ENCODE measurements around the gene TASOR. TPM values are rescaled to one million over a fixed set of nuclear protein-coding genes. Genes with fewer than 3 reads are reported as not detected.
"Not testable (repeated sequence)": the region's sequence is repeated elsewhere in the genome, so short reads cannot be mapped to it uniquely, and the experiment has no call there.

TASOR gene
- total RNA-seq, 4 donors from 2014 or later = 93.7 to 129 (median 103) TPM

- Histone ChIP-seq H3K36me3 (no peaks in the 10 kb centered on the region), H3K9me3 (no peaks in the 10 kb centered on the region), H3K4me1 (no peaks in the 10 kb centered on the region), H3K27ac (no peak overlapping the region), H3K4me3 (replicated peaks in 1 of 3) (no peak overlapping the region), H3K27me3 (no peaks in the 10 kb centered on the region)
- intact Hi-C loops (cut with DNase I) = loop anchor here (2.0 kb wide), 2 partner anchors 96 to 288 kb away; no protein-coding TSS in a partner anchor
- DNase-seq = peak; percentile 21 to 42
- TF ChIP-seq POLR2A (IDR thresholded peaks at IDR 0.05) (no peak), CTCF (IDR thresholded peaks at IDR 0.05) (peak; percentile 57 to 93 (median 78))
- 28 to 32% methylated on average over 5 of the region's 5 CpGs for WGBS, 2 donors
Measured at GRCh38 chr3:56702490-56703315, 19.6 kb upstream of the TASOR start.

DNA sequence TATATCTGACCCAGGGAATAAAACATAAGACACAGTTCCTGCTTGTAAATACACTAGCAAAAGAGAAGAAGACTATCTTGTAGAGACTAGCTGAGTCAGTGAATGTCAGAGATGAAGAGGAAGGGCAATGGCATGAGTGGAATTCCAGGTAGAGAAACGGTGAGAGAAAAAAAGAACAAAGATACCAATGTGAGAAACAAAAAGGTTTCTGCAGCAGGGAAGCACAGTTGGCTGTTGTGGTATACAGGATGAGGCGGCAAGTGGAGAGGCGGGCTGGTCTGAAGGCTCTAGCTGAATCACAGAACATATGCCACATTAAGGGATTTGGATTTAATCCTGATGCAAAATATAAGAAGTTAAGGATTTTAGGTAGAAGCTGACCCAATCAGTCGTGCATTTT lies 17.1 kb upstream of the TASOR start:
- TF ChIP-seq CTCF (IDR thresholded peaks at IDR 0.05) (no peak), POLR2A (IDR thresholded peaks at IDR 0.05) (no peak)
- Histone ChIP-seq H3K9me3 (no peaks in the 10 kb centered on the region), H3K4me3 (replicated peaks in 1 of 3) (no peak overlapping the region), H3K27ac (no peak overlapping the region), H3K4me1 (no peaks in the 10 kb centered on the region), H3K27me3 (no peaks in the 10 kb centered on the region), H3K36me3 (no peaks in the 10 kb centered on the region)
- no peak for DNase-seq
- WGBS, 2 donors = 69 to 71% methylated on average over 4 of the region's 4 CpGs
- intact Hi-C loops (cut with DNase I) = no loop called here

GRCh38 chr3:56694867-56695683 lies 12.0 kb upstream of the TASOR start:
- no peaks in the 10 kb centered on the region for H3K4me1 ChIP-seq
- no peaks in the 10 kb centered on the region for H3K36me3 ChIP-seq
- no peak for DNase-seq
- H3K27me3 ChIP-seq = no peaks in the 10 kb centered on the region
- 63 to 68% methylated on average over 4 of the region's 4 CpGs for WGBS, 2 donors
- intact Hi-C loops (cut with DNase I) = no loop called here
- H3K9me3 ChIP-seq = no peaks in the 10 kb centered on the region
- no peak overlapping the region for H3K4me3 ChIP-seq (replicated peaks in 1 of 3)
- TF ChIP-seq CTCF (IDR thresholded peaks at IDR 0.05) (no peak), POLR2A (IDR thresholded peaks at IDR 0.05) (no peak)
- H3K27ac ChIP-seq = no peak overlapping the region

GRCh38 chr3:56693750-56694149 lies 10.7 kb upstream of the TASOR start:
- H3K4me1 ChIP-seq = no peaks in the 10 kb centered on the region
- no peak overlapping the region for H3K27ac ChIP-seq
- WGBS, 2 donors = 67 to 77% methylated on average over 3 of the region's 3 CpGs
- no peak overlapping the region for H3K4me3 ChIP-seq (replicated peaks in 1 of 3)
- DNase-seq = no peak
- H3K36me3 ChIP-seq = no peaks in the 10 kb centered on the region
- no peaks in the 10 kb centered on the region for H3K9me3 ChIP-seq
- no peak for TF ChIP-seq CTCF (IDR thresholded peaks at IDR 0.05)
- no peak for TF ChIP-seq POLR2A (IDR thresholded peaks at IDR 0.05)
- no peaks in the 10 kb centered on the region for H3K27me3 ChIP-seq
- intact Hi-C loops (cut with DNase I) = no loop called here

GRCh38 chr3:56692520-56693433 lies 9.7 kb upstream of the TASOR start:
- H3K36me3 ChIP-seq; intact Hi-C loops (cut with DNase I); H3K4me1 ChIP-seq; H3K27ac ChIP-seq; DNase-seq; H3K27me3 ChIP-seq; H3K9me3 ChIP-seq; H3K4me3 ChIP-seq (replicated peaks in 1 of 3): not testable (repeated sequence)
- WGBS, 2 donors = 78 to 81% methylated on average over 15 of the region's 15 CpGs

DNA sequence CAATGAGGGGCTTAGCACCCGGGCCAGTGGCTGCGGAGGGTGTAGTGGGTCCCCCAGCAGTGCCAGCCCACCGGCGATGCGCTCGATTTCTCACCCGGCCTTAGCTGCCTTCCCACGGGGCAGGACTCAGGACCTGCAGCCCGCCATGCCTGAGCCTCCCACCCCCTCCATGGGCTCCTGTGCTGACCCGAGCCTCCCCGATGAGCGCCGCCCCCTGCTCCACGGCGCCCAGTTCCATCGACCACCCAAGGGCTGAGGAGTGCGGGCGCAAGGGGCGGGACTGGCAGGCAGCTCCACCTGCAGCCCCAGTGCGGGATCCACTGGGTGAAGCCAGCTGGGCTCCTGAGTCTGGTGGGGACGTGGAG lies 8.9 kb upstream of the TASOR start:
- H3K9me3 ChIP-seq; intact Hi-C loops (cut with DNase I); DNase-seq; H3K36me3 ChIP-seq; H3K27ac ChIP-seq; H3K4me3 ChIP-seq (replicated peaks in 1 of 3); H3K4me1 ChIP-seq; H3K27me3 ChIP-seq: not testable (repeated sequence)
- 90 to 97% methylated on average over 4 to 20 of the region's 21 CpGs for WGBS, 2 donors

Data from thyroid gland (tissue), 4 donors.